Activated CD4-positive, alpha-beta T cell treated with anti-CD3 and anti-CD28 coated beads, Interleukin-2, amount 50 U/mL, for 16 hours (primary cell): ENCODE measurements around the gene ANKRD34B.

Experiments
- DNase-seq: peaks from one replicate; pipeline ENCODE4 v3.0.0-alpha.2; 2020

ANKRD34B gene

GRCh38 chr5:80569086-80569960, 757 bp downstream of the ANKRD34B start:
- no peak for DNase-seq

- no peak for DNase-seq
Observed at GRCh38 chr5:80568251-80568650, 1.8 kb downstream of the ANKRD34B start.

- no peak for DNase-seq
Observed at GRCh38 chr5:80566711-80567259, 3.3 kb downstream of the ANKRD34B start.

GRCh38 chr5:80565330-80565729, 4.8 kb downstream of the ANKRD34B start:
- no peak for DNase-seq

- DNase-seq = no peak
Observed at GRCh38 chr5:80559244-80559643, 10.8 kb downstream of the ANKRD34B start.

GRCh38 chr5:80555099-80555498, 15.0 kb downstream of the ANKRD34B start:
- no peak for DNase-seq

- DNase-seq = no peak
Observed at GRCh38 chr5:80554646-80555045, 15.4 kb downstream of the ANKRD34B start.

GRCh38 chr5:80541392-80541791, 28.7 kb downstream of the ANKRD34B start:
- DNase-seq = peak; percentile 33

GRCh38 chr5:80540691-80541090, 29.4 kb downstream of the ANKRD34B start:
- no peak for DNase-seq

- DNase-seq = peak; percentile 41
Observed at GRCh38 chr5:80516826-80517225, 53.3 kb downstream of the ANKRD34B start.

- no peak for DNase-seq
Observed at GRCh38 chr5:80509362-80509761, 60.7 kb downstream of the ANKRD34B start.

GRCh38 chr5:80508844-80509243, 61.2 kb downstream of the ANKRD34B start:
- DNase-seq = no peak

GRCh38 chr5:80507663-80508062, 62.4 kb downstream of the ANKRD34B start:
- no peak for DNase-seq
